Dedifferentiated amniotic fluid mesenchymal stem cell (primary cell): ENCODE measurements around the gene LIFR.
"Not testable (repeated sequence)": the region's sequence is repeated elsewhere in the genome, so short reads cannot be mapped to it uniquely, and the experiment has no call there.

Experiments used
- DNase-seq: peaks from one replicate; pipeline ENCODE4 v3.0.0-alpha.2; 2016; ENCODE audit errors: extremely low spot score

The LIFR gene

DNA sequence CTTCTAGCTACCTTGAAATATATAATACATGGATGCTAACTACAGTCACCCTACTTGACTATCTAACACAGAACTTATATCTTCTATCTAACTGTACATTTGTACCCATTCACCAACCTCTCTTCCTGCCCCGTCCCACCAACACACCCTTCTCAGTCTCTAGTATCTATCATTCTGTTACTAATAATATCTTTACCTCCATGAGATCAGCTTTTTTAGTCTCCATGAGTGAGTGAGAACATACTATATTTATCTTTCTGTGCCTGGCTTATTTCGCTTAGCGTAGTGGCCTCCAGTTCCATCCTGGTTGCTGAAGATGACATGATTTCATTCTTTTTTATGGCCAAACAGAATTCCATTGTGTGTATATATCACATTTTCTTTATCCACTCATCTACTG is 37.0 kb downstream of the LIFR start:
- DNase-seq = no peak

- no peak for DNase-seq
These were observed 38.1 kb downstream of the LIFR start for GRCh38 chr5:38518341-38518740.

DNA sequence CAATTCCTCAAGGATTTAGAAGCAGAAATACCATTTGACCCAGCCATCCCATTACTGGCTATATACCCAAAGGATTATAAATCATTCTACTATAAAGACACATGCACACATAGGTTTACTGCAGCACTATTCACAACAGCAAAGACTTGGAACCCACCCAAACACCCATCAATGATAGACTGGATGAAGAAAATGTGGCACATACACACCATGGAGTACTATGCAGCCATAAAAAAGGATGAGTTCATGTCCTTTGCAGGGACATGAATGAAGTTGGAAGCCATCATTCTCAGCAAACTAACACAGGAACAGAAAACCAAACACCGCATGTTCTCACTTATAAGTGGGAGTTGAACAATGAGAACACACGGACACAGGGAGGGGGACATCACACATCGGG is 39.8 kb downstream of the LIFR start:
- DNase-seq = not testable (repeated sequence)

DNA sequence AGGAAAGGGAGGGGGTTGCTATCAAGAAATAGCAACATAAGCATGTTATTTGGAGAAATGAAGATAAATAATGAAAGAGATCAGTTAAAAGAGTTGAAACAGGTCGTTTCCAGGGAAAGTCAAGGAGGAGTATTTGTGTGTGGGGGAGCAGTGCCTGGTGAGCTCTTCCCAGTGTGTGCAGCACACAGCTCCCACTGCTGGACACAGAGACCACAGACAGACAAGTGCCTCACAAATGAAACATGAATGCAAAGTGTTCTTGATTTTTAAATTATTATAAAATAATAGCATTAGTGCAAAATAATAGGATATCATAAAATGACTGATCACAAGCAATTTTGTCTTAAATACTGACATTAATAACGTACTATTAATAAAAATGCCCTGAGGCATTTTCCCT is 40.8 kb downstream of the LIFR start:
- no peak for DNase-seq

GRCh38 chr5:38515092-38515491 is 41.4 kb downstream of the LIFR start:
- DNase-seq = no peak

- peak; percentile 67 for DNase-seq
These were observed 47.3 kb downstream of the LIFR start for GRCh38 chr5:38509185-38509584.

DNA sequence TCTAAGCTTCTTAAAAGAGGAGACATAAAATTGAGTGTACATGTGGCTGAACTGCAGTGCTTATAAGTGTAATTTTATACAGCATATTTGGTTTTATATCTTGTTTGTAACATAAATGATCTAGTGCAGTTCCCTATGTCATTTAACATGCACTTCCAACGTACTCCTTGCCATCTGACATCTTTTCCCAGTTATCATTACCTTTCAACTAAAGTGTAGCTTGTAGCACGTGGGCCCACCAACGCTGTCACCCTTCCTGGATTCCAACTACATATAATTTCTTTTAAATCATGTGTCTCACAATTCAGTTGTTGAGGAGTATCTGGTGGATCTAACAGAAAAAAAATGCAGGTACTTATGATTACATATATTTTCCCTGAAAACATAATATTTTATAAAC is 50.1 kb downstream of the LIFR start:
- DNase-seq = no peak

GRCh38 chr5:38500573-38501260 is 55.7 kb downstream of the LIFR start:
- DNase-seq = peak; percentile 37

DNA sequence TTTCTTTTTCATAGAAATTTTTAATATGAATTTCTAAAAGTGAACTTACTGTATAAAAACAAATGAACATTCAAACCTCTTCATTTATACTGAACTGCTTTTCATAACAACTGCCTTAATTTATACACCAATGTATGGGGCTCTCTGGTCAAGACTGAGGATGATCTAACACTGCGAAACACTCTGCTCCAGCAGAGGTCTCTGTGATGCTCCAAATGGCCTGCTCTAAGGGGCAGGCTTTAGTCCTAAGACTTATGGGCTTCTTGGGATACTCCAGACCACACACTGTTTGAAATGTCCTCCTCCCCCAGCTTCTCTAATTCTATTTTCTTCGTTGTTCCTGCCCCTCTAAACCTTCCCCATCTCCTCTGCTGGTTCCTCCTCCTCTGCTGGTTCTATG is 58.5 kb downstream of the LIFR start:
- DNase-seq = no peak

- no peak for DNase-seq
These were observed 61.7 kb downstream of the LIFR start for GRCh38 chr5:38494763-38495162.

- no peak for DNase-seq
These were observed 62.3 kb downstream of the LIFR start for GRCh38 chr5:38494175-38494574.

GRCh38 chr5:38483805-38484398 is 72.5 kb downstream of the LIFR start:
- DNase-seq = no peak

GRCh38 chr5:38479315-38479904 is 77.0 kb downstream of the LIFR start:
- no peak for DNase-seq

DNA sequence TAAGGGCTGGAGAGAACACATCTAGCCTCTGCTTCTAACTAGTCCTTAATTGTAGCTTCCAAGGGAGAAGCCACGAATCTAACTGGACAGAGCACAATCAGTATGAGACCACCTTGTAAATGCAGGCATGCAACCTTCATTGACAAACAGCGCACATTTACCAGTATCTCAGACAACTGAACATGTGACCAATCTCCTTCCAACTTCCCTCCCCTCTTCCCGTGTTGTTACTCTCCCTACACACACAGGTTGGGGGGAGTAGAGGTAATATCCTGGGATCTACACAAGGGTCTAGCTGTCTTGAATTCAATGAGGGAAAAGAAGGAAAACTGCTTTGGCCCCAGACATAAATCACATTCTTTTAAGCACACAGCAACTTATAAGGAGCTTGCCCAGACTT is 77.6 kb downstream of the LIFR start:
- no peak for DNase-seq

DNA sequence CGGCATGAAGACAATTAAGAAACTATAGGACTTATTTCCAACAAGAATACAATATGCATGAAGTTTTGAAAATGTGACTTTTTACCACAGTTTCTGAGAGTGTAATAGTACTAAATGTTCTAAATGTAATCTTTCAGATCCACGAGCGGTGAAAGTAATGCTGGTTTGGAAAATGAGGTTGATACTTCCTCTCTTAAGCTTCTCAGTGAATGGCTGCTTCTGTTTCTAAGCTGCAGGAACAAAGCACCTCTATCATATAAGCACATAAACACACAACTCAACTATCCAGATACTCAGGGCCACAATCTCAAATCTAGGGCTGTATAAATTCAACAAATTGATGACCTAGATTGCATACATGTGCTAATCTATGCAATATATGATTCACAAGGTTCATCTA is 78.3 kb downstream of the LIFR start:
- no peak for DNase-seq

DNA sequence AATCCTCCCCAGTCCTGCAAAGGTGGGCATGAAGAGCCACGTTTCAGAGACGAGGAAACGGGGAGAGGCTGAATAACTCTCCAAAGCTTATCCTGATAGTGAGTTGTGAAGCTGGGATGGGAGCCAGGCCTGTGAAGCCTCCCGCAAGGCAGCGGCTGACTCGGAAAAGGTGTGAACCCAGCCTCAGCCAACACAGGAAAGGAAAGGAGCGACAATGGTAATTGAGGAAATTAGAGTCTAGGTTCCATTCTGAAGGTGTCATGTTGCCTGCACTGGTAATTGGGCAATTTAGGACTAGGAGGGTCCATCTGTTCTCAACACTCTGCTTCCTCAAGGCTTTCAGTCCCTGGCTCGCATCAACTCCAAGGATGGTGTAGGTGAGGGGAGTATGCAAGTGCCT is 83.4 kb downstream of the LIFR start:
- no peak for DNase-seq

DNA sequence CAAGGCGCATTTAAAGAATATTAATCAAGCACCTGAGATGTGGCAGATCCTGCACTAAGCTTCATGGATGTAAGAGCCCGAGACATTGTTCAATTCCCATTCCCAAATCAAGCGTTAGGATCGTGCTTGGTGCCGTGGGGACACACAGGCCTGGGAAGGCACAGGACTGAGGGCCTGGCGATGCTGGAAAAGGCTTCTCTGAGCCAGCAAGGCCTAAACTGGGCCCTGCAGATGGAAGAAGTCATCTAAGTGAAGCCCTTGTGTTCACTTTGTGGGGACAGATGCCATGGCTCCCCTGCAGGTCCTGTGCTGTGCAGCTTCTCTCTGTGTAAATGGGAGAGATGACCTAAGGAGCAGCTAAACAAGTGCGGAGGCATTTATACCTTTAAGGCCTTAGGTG is 83.9 kb downstream of the LIFR start:
- no peak for DNase-seq

GRCh38 chr5:38471709-38472108 is 84.7 kb downstream of the LIFR start:
- no peak for DNase-seq

GRCh38 chr5:38469707-38470267 is 86.7 kb downstream of the LIFR start:
- DNase-seq = no peak

- no peak for DNase-seq
These were observed 87.3 kb downstream of the LIFR start for GRCh38 chr5:38468978-38469706.

- peak; percentile 71 for DNase-seq
These were observed 88.2 kb downstream of the LIFR start for GRCh38 chr5:38468202-38468673.

DNA sequence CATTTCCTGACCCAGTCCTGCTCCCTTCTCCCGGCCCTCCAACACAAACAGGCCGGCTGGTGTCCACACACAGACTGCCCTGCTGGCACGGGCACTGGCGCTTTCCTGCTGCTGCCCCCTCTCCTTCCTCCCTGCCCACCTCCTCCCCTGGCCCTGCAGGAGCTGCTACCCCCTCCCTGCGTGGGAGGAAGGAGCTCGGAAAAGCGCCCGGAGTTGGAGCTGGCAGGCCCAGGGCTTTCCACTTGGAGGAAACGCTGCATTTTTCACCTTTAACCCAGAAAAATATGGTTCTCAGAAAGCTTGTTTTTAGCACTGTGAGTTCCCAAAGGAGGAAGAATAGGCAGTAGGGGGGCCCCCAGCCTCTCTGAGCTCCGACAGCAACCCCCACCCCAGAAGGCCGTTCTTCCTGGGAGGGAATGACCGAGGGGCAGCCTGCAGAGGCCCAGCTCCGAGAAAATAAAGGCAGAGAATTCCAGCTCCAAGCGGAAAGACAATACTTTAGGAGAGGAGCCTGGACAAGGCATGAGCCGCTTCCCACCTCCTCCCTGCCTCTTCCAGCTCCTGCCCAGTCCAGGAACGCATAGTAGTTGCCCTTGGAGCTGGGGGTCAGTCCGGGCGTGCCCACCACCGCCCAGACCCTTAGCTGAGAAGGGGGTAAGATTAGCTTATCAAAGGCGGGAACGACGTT is 88.9 kb downstream of the LIFR start:
- no peak for DNase-seq
